IPS DF 19.7 (cell line): ENCODE data around the gene GNGT1.

Experiments
- DNase-seq: peaks from one replicate; pipeline ENCODE4 v3.0.0-alpha.2; 2013; ENCODE audit warnings: low read depth, low spot score

Gene GNGT1

DNA sequence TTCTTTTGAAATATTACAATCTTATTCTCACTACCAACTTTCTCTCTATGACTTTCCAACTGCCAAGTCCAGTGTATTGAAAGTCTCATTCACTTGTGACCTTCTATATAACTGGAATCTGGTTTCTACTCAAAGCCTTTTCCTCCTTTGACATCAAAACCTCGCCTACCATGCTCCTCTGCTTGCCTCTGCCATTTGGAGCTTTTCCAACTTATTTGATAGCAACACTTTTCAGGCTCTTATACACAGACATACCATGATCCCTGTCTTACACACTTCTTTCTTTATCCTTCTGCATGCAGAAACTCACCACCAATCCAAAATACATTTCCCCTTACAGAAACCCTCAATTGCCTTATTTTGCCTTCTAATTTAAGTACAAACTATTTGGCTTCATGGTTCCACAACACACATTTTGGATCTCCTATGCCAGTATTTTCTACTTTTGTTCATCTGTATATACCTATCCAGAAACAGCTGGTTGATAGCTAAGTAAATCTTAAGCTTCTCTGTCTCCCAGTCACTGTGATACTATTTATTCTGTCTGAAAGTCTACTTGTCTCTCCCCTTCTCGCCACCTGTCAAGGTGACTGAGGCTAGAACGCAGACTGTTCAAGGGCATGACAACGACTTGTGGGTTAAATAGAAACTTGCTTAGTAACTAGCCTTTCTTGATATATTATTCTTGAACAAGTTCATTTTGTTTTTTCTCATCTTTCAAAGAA, 37.6 kb downstream of the GNGT1 start:
- no peak for DNase-seq

- DNase-seq = no peak
Measured at GRCh38 chr7:93944673-93945072, 38.3 kb downstream of the GNGT1 start.

DNA sequence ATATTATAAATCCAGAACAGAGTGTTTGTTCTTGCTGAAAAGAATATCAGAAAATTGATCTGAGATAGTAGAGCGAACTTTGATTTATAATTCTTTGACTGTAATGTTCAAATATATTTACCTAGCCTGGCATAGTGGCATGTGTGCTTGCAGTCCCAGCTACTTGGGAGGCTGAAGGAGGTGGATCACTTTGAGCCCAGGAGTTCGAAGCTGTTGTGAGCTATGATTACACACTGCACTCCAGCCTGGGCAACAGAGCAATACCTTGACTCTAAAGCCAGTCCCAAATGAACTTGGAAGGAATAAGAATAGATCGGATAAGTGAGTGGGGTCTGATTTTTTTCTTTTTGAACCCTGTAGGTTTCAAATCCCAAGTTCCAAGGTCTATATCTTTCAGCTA, 38.7 kb downstream of the GNGT1 start:
- DNase-seq = no peak

DNA sequence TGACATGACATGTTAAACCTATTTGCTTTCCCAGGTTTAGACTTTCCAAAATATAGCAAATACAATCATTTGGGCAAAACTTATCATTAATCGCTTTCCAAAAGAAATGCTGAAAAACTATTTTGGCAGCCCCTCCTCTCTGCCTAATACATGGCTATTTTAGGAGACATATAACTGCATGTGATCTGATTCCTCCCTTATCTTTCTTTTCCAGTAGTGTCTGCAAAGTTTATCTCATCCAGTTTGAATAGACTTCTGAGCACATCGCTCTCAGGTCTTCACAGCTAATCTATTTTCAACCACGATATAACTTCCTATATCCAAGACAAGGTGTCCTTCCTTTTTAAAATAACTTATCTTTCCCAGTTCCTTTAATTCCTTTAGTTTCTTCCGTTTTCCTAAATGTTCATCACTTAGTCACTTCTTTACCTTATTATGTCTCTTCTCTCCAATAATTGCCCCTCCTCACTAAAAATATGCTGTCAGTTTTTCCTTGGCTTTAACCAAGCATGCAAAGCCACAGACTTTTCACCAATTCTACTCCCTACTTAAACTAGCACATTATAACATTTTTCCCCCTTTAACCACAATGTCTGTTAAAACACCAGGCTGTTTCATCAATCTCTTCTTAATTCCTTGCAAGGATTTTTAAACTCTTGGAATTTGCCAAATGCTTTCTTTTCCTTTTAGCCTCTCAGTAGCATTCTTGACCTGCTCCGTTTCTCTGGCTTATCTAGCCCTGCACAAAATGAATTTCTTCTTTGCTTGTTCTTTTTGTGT, 39.6 kb downstream of the GNGT1 start:
- no peak for DNase-seq

DNA sequence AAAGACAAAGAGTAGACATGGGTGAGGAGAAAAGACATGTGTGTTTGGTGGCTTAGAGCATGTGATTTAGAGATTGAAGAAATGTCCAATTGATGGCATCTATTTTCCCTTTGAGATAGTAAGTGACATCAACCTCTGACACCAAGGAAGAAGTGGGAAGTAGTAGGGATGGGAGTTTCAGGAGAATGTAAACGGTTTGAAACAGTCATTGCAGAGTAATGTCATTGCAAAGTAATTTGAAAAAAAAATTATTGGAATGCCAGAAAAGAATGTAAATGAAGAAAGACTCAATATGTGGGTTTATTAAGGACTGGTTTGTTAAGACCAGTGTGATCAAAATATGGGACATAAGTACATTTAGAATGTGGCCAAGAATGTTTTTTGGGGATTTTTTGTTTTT, 41.7 kb downstream of the GNGT1 start:
- no peak for DNase-seq

- no peak for DNase-seq
Measured at GRCh38 chr7:93948873-93949272, 42.5 kb downstream of the GNGT1 start.

- no peak for DNase-seq
Measured at GRCh38 chr7:93949423-93949822, 43.1 kb downstream of the GNGT1 start.

- DNase-seq = no peak
Measured at GRCh38 chr7:93955304-93955703, 48.9 kb downstream of the GNGT1 start.

DNA sequence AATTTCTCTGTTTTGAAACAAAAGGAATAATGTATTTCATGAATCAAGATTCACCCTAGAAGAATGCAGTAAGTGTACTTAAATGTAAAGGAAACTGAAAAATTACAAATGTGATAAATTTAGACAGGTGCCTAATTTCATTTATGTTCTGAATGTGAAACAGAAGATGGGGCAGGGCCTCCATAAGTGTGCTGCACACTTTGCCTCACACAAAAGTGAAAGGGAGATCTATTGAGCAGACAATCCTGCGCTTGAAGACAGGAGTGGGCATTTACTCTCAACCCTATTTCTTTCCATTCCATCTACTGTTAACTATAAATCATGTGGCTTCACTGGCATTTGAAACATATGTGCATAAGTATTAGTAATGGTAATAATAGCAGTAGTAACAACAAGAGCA, 51.4 kb downstream of the GNGT1 start:
- no peak for DNase-seq

DNA sequence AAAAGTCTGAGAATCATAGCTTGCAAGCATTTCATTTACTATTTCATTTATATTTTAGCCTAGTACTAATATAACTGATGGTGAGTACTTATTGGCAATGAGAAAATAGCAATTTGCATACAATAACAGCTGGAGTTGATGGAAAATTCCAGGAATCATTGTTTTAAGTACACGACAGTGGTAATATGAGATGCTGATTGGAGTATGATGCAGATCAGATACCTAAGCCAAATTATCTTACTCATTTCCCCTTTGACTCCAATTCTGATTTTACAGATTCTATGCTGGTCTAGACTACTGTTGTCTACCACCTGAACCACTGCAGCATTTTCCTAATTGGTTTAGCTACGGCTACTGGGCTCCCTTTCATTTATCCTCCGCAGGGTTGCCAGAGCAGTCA, 51.8 kb downstream of the GNGT1 start:
- DNase-seq = no peak

DNA sequence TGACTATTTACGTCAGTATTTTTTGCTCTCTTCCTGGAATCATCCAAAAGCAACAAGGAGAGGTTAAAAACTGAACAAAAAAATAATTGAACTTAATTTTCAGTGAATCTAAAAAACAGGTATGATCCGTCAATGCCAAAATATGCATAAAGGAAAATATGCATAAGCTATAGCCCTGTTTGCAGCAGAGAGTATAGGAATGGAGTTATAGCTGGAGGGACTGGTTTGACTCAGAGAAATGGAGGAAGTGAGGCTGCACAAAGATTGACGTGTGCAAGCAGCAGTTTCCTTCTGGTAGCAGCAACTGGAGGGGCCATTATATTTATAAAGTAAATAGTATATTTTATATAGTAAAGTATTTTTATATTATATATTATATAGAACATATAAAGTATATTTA, 52.3 kb downstream of the GNGT1 start:
- no peak for DNase-seq
